ENCODE results near the gene FLNC.

FLNC gene

GRCh38 chr7:128831178-128831993 lies 1.2 kb downstream of the FLNC start:
- DNase-seq (ENCODE audit: low read depth in 2 of 3, low spot score in 2 of 3) = no peak

- no peak for DNase-seq (ENCODE audit: low read depth in 2 of 3, low spot score in 2 of 3)
Observed at GRCh38 chr7:128831994-128832879, 2.0 kb downstream of the FLNC start.

GRCh38 chr7:128832880-128833147 lies 2.6 kb downstream of the FLNC start:
- no peak for DNase-seq (ENCODE audit: low read depth in 2 of 3, low spot score in 2 of 3)

GRCh38 chr7:128833148-128833945 lies 3.1 kb downstream of the FLNC start:
- no peak for DNase-seq (ENCODE audit: low read depth in 2 of 3, low spot score in 2 of 3)

- DNase-seq (ENCODE audit: low read depth in 2 of 3, low spot score in 2 of 3) = no peak
Observed at GRCh38 chr7:128833946-128834325, 3.7 kb downstream of the FLNC start.

- no peak for DNase-seq (ENCODE audit: low read depth in 2 of 3, low spot score in 2 of 3)
Observed at GRCh38 chr7:128835231-128835751, 5.1 kb downstream of the FLNC start.

- DNase-seq (ENCODE audit: low read depth in 2 of 3, low spot score in 2 of 3) = no peak
Observed at GRCh38 chr7:128835790-128836641, 5.8 kb downstream of the FLNC start.

- DNase-seq (ENCODE audit: low read depth in 2 of 3, low spot score in 2 of 3) = no peak
Observed at GRCh38 chr7:128836729-128837348, 6.6 kb downstream of the FLNC start.

- DNase-seq (ENCODE audit: low read depth in 2 of 3, low spot score in 2 of 3) = no peak
Observed at GRCh38 chr7:128837521-128837921, 7.3 kb downstream of the FLNC start.

- DNase-seq (ENCODE audit: low read depth in 2 of 3, low spot score in 2 of 3) = no peak
Observed at GRCh38 chr7:128838109-128838779, 8.0 kb downstream of the FLNC start.

- no peak for DNase-seq (ENCODE audit: low read depth in 2 of 3, low spot score in 2 of 3)
Observed at GRCh38 chr7:128838981-128839731, 8.9 kb downstream of the FLNC start.

GRCh38 chr7:128839751-128840177 lies 9.6 kb downstream of the FLNC start:
- DNase-seq (ENCODE audit: low read depth in 2 of 3, low spot score in 2 of 3) = no peak

GRCh38 chr7:128840326-128841170 lies 10.3 kb downstream of the FLNC start:
- DNase-seq (ENCODE audit: low read depth in 2 of 3, low spot score in 2 of 3) = no peak

- DNase-seq (ENCODE audit: low read depth in 2 of 3, low spot score in 2 of 3) = no peak
Observed at GRCh38 chr7:128841171-128841690, 11.0 kb downstream of the FLNC start.

- peak in 1 of 3 experiments; percentile 53 for DNase-seq (ENCODE audit: low read depth in 2 of 3, low spot score in 2 of 3)
Observed at GRCh38 chr7:128841921-128842673, 11.9 kb downstream of the FLNC start.

- no peak for DNase-seq (ENCODE audit: low read depth in 2 of 3, low spot score in 2 of 3)
Observed at GRCh38 chr7:128842674-128843641, 12.8 kb downstream of the FLNC start.
